BE2C (cell line): ENCODE measurements around the gene GPR3.

Experiments used
- DNase-seq: peaks from one replicate; pipeline ENCODE4 v3.0.0-alpha.2; 2020
- H3K27me3 ChIP-seq: fragments of 250-450 bp; sonication (Bioruptor Pico); 2 replicates; pipeline ENCODE4 v1.5.1; 2020; ENCODE audit warnings: mild to moderate bottlenecking
- H3K36me3 ChIP-seq: fragments of 250-450 bp; sonication (Bioruptor Pico); 2 replicates; pipeline ENCODE4 v1.5.1; 2020; ENCODE audit warnings: mild to moderate bottlenecking
- H3K4me1 ChIP-seq: fragments of 250-450 bp; sonication (Bioruptor Pico); 2 replicates; pipeline ENCODE4 v1.5.1; 2020
- H3K4me3 ChIP-seq: 2 replicates; pipeline ENCODE4 v1.5.1; 2011; ENCODE audit warnings: low read depth, low read length
- H3K9me3 ChIP-seq: fragments of 250-450 bp; sonication (Bioruptor Pico); 2 replicates; pipeline ENCODE4 v1.5.1; 2020
- TF ChIP-seq, protein P1 (sequence below): IDR thresholded peaks from 2 replicates; pipeline ENCODE4 v1.5.1; 2012; ENCODE audit warnings: mild to moderate bottlenecking, low read depth, low read length

GPR3 gene

DNA sequence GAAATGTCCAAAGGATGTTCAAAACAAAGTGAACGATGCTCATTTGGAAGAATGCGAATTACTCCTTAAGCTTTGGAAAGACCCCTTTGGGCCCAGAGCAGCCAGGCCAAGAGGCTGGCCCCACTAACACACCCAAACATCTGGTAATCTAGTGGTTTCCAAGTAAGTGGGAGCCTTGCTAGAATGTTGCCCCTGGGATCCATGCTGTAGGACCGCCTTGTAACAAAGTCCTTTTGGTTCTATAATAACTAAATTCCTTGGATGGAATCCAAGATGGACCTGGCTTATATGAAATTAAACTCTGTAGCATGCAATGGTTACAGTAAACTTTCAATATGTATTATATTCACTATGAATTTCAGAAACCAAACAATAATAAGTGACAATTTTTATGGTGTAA lies 25.3 kb downstream of the GPR3 start:
- Histone ChIP-seq H3K36me3 (no peaks in the 10 kb centered on the region; the same call in none of the 2 replicates), H3K9me3 (no peaks in the 10 kb centered on the region), H3K4me3 (no peak overlapping the region), H3K4me1 (no peaks in the 10 kb centered on the region), H3K27me3 (no peaks in the 10 kb centered on the region)
- no peak for DNase-seq
- TF ChIP-seq, protein P1, sequence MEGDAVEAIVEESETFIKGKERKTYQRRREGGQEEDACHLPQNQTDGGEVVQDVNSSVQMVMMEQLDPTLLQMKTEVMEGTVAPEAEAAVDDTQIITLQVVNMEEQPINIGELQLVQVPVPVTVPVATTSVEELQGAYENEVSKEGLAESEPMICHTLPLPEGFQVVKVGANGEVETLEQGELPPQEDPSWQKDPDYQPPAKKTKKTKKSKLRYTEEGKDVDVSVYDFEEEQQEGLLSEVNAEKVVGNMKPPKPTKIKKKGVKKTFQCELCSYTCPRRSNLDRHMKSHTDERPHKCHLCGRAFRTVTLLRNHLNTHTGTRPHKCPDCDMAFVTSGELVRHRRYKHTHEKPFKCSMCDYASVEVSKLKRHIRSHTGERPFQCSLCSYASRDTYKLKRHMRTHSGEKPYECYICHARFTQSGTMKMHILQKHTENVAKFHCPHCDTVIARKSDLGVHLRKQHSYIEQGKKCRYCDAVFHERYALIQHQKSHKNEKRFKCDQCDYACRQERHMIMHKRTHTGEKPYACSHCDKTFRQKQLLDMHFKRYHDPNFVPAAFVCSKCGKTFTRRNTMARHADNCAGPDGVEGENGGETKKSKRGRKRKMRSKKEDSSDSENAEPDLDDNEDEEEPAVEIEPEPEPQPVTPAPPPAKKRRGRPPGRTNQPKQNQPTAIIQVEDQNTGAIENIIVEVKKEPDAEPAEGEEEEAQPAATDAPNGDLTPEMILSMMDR: no peak

DNA sequence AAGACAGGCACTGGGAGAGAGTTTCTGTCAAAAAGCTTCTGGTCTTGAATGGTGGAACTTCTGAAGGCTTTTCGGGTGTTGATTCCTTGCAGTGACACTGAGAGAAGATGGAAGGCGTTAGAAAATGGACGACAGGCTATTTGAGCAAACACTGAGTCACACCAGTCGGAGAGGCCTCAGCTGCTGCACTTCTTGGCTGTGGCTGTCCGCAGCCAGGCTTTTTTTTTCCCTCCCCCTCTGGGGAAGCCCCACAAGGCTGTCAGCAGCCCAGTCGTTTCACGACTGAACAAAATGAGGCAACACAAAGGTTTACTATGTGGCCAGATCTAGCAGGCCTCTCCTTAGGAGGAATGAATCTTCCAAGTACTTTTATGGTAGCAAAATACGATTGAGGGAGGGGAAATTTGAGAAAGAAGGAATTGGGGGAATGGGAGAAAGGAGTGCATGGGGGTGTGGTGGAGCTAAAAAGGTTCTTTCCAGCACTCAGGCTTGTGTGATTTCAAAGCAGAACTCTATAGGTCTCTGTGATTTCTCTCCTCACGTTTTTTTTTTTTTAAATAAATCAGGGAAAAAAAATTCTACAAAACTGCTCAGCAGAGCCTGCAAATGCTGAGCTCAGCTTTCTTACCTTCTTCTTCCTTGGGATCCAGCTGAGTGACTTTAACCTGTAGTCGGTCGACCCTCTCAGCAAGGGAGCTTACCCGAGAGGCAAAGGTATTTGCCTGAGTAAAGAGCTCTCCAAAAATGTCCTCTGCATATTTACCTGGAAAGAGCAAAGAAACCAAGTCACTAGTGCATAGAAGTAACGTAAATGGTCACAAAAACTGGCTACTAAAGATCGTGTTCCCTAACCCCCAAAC lies 26.1 kb downstream of the GPR3 start:
- Histone ChIP-seq H3K27me3 (no peaks in the 10 kb centered on the region), H3K4me1 (no peaks in the 10 kb centered on the region), H3K4me3 (no peak overlapping the region), H3K9me3 (no peaks in the 10 kb centered on the region), H3K36me3 (no peaks in the 10 kb centered on the region; the same call in none of the 2 replicates)
- no peak for DNase-seq
- TF ChIP-seq, protein P1: no peak

DNA sequence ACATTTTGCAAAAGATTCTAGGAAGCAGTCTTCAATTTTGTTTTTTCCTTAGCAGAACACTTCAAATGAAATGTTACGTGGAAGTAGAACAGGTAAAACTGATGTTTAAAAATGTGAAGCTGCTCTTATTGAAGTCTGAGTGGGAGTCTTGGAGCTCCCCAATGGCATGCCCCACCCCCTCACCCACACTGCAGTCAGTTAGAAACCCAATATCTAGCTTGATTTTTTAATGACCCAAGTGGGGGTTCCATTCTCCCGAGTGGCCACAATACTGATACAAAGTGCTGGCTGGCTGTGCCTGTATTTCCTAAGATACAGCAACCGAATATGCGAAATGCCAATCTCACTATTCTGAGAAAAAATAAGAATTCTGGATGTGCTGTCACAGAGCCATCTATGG lies 31.3 kb downstream of the GPR3 start:
- H3K36me3 ChIP-seq: no peaks in the 10 kb centered on the region
- no peaks in the 10 kb centered on the region for H3K9me3 ChIP-seq
- TF ChIP-seq, protein P1: no peak
- H3K4me1 ChIP-seq: no peaks in the 10 kb centered on the region
- H3K27me3 ChIP-seq: no peaks in the 10 kb centered on the region
- DNase-seq: no peak
- H3K4me3 ChIP-seq: no peak overlapping the region

DNA sequence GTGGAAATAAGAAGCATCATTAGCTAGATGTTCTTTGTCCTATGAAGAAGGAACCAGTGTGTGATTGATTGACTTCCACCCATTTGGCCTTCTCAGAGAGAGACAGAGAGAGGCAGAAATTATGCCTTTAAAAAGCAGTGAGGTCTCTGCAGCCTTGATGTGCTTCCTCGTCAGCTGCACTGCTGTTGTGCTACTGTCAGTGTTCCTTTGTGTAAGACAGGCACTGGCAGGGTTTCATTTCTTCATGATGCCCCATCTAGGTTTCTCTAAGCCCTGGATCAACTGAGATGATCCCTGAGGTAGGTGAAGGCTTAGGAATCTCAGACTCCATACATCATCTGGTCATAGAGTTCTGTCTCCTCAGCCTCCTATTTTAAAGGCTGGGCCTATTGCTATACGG lies 34.9 kb downstream of the GPR3 start:
- H3K4me1 ChIP-seq: no peaks in the 10 kb centered on the region
- no peak overlapping the region for H3K4me3 ChIP-seq
- no peaks in the 10 kb centered on the region for H3K27me3 ChIP-seq
- DNase-seq: no peak
- TF ChIP-seq, protein P1: no peak
- no peaks in the 10 kb centered on the region for H3K36me3 ChIP-seq
- H3K9me3 ChIP-seq: no peaks in the 10 kb centered on the region

DNA sequence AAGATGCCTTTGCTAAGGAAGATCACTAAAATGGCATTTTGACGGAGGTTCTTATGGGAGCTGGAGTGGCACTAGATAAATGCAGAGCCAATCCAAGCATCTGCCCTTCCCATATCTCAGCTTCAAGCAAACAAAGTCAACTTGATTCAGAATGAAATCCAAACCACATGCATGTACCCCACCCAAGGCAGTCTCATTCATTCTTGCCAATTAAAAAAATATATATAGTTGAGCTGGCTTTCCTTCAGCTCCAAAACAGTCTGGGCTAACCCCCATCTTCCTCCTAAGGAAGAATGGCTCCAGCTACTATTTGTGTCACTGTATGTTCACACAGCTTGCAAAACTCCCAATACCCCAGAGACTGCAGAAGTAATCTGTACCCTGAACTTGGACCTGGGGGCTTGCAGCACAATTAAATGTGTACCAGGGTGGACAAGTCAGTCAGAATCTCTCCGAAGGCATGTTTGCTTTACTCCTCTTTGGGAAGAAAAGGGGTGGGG lies 35.4 kb downstream of the GPR3 start:
- H3K4me1 ChIP-seq: no peaks in the 10 kb centered on the region

More for the DNA sequence above, 35.4 kb downstream of the GPR3 start:
- Histone ChIP-seq H3K4me3 (no peak overlapping the region), H3K27me3 (no peaks in the 10 kb centered on the region), H3K36me3 (no peaks in the 10 kb centered on the region), H3K9me3 (no peaks in the 10 kb centered on the region)
- TF ChIP-seq, protein P1: no peak
- no peak for DNase-seq
